ENCODE results near the gene SEMA3B. TPM values are rescaled to one million over a fixed set of nuclear protein-coding genes. Genes with fewer than 3 reads are reported as not detected.
"Not testable (repeated sequence)": the region's sequence is repeated elsewhere in the genome, so short reads cannot be mapped to it uniquely, and the experiment has no call there.

SEMA3B gene
- total RNA-seq, 2 donors from 2014 or later: 1.2 to 2.3 TPM

DNA sequence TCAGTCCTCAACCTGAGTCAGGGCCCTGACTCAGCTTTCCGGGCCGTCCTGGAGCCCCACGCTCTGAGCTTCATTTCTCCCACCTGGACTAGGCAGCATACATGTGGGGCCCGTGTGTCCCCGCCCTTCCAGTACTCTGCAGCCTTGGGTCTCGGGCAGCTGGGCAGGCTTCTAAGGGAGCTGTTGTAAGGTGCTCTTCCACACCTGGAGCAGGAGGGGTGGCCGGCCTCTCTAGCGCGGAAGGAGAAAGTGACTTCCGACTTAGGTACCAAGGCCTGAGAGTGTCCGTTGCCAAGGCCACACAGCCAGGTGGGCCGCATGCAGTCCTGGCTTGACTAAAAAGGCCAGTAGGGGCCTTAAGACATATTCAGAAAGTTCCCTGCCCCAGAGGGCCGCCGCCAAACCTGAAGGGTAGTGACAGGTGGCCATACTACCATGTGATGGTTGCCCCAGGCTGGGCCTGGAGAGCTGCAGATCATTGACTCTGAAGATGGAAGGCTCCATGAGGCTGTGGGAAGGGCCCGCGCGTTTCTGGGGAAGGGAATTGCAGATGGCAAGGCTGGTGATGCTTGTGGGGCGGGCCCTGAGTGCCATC, 9.4 kb upstream of the SEMA3B start:
- Mint-ChIP-seq H3K27me3 (no peaks in the 10 kb centered on the region), H3K4me3 (peak overlapping the region; percentile 68), H3K9me3 (no peaks in the 10 kb centered on the region), H3K36me3 (ENCODE audit: low read depth) (peaks cover 54% of the 10 kb centered on the region), H3K4me1 (no peaks in the 10 kb centered on the region), H3K27ac (peak overlapping the region; percentile 63)
- ATAC-seq (replicated peaks): peak; percentile 18

GRCh38 chr3:50260027-50260941, 8.7 kb upstream of the SEMA3B start:
- Mint-ChIP-seq H3K27me3 (no peaks in the 10 kb centered on the region), H3K4me3 (peak overlapping the region; percentile 68), H3K4me1 (no peaks in the 10 kb centered on the region), H3K36me3 (ENCODE audit: low read depth) (peaks cover 47% of the 10 kb centered on the region), H3K9me3 (no peaks in the 10 kb centered on the region), H3K27ac (peak overlapping the region; percentile 63)
- peak; percentile 96 for ATAC-seq (replicated peaks)

GRCh38 chr3:50260942-50261441, 8.0 kb upstream of the SEMA3B start:
- no peaks in the 10 kb centered on the region for H3K9me3 Mint-ChIP-seq
- peaks cover 40% of the 10 kb centered on the region for H3K36me3 Mint-ChIP-seq (ENCODE audit: low read depth)
- no peaks in the 10 kb centered on the region for H3K27me3 Mint-ChIP-seq
- no peak overlapping the region for H3K27ac Mint-ChIP-seq
- ATAC-seq (replicated peaks): no peak
- no peaks in the 10 kb centered on the region for H3K4me1 Mint-ChIP-seq
- H3K4me3 Mint-ChIP-seq: peak overlapping the region; percentile 68

DNA sequence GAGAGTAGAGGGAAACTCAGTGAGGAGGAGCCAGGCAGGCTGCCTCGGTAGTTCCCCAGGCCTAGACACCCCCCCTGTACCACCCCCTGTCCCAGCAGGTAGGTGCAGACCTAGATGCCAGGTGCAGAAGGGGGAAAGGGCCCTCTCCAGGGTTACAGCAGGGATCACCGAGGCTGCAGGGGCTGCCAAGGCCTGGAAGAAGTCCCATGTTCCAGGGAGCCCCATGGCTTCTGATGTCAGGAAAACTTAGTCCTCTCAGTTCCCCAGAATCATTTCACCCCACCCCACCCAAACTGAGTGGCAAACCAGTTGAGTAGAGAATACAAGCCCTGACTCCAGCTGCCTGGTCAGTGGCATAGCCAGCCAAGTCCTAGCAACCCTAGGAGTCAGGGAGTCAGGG, 7.4 kb upstream of the SEMA3B start:
- H3K4me1 Mint-ChIP-seq: no peaks in the 10 kb centered on the region
- no peaks in the 10 kb centered on the region for H3K27me3 Mint-ChIP-seq
- no peaks in the 10 kb centered on the region for H3K9me3 Mint-ChIP-seq
- no peak for ATAC-seq (replicated peaks)
- H3K36me3 Mint-ChIP-seq (ENCODE audit: low read depth): peaks cover 35% of the 10 kb centered on the region
- no peak overlapping the region for H3K4me3 Mint-ChIP-seq
- no peak overlapping the region for H3K27ac Mint-ChIP-seq

GRCh38 chr3:50262200-50262599, 6.7 kb upstream of the SEMA3B start:
- H3K4me3 Mint-ChIP-seq; H3K9me3 Mint-ChIP-seq; H3K4me1 Mint-ChIP-seq; ATAC-seq (replicated peaks); H3K27ac Mint-ChIP-seq; H3K27me3 Mint-ChIP-seq: not testable (repeated sequence)
- peaks cover 28% of the 10 kb centered on the region for H3K36me3 Mint-ChIP-seq (ENCODE audit: low read depth)

DNA sequence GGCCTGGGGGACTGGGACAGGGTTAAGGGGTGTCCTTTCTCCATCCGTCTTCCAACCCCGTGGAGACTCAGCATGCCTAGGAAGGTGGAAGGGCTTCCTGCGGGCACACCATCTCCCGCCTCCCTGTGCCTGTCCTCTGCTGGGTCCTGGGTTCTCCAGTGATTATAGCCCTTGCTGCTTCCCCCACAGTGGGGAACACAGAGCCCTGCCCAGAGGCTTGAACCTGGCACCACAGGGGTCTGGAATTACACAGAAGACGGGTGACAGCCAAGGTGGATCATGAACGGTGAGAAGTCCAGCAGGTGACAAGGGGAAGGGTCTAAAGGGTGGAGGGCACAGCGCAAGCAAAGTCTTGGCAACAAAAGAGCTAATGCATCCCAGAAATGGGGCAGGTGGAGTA, 6.2 kb upstream of the SEMA3B start:
- Mint-ChIP-seq H3K27me3 (no peaks in the 10 kb centered on the region), H3K9me3 (no peaks in the 10 kb centered on the region), H3K4me1 (no peaks in the 10 kb centered on the region), H3K27ac (no peak overlapping the region), H3K36me3 (ENCODE audit: low read depth) (peaks cover 22% of the 10 kb centered on the region), H3K4me3 (no peak overlapping the region)
- ATAC-seq (replicated peaks): no peak

DNA sequence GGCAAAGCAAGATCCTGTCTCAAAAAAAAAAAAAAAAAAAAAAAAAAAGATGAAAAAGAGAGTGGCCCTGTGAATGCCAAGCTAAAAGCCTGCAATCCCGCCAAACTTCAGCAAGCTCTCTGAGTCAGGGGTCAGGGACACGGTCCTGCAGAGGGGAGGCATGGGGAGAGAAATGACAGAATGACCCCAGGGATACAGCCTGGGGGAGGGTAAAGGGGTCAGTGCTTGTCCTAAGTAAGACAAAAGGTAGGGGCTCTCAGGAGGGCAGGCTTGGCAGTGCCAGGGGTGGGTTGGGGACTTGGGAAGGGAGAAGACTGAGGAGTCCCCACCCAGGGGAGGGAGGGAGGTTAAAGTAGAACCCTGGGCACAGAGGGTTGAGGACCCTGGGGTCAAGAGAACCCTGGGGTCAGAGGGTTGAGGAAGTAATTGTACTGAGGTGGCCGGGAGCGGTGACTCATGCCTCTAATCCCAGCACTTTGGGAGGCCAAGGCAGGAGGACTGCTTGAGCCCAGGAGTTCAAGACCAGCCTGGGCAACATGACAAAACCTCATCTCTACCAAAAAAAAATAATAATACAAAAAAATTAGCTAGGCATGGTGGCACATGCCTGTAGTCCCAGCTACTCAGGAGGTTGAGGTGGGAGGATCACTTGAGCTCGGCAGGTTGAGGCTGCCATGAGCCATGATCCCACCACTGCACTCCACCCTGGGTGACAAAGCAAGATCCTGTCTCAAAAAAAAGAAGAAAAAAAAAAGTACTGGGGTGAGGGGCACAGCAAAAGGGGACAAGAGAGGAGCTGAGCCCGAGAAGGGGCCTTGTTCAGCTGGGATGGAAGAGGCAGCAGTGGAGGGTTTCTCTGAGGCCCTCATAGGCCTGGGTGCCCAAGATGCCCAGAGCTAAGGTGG, 5.2 kb upstream of the SEMA3B start:
- no peak overlapping the region for H3K4me3 Mint-ChIP-seq
- no peaks in the 10 kb centered on the region for H3K4me1 Mint-ChIP-seq
- H3K9me3 Mint-ChIP-seq: no peaks in the 10 kb centered on the region
- no peak overlapping the region for H3K27ac Mint-ChIP-seq
- no peak for ATAC-seq (replicated peaks)
- peaks cover 12% of the 10 kb centered on the region for H3K36me3 Mint-ChIP-seq (ENCODE audit: low read depth)
- H3K27me3 Mint-ChIP-seq: no peaks in the 10 kb centered on the region

DNA sequence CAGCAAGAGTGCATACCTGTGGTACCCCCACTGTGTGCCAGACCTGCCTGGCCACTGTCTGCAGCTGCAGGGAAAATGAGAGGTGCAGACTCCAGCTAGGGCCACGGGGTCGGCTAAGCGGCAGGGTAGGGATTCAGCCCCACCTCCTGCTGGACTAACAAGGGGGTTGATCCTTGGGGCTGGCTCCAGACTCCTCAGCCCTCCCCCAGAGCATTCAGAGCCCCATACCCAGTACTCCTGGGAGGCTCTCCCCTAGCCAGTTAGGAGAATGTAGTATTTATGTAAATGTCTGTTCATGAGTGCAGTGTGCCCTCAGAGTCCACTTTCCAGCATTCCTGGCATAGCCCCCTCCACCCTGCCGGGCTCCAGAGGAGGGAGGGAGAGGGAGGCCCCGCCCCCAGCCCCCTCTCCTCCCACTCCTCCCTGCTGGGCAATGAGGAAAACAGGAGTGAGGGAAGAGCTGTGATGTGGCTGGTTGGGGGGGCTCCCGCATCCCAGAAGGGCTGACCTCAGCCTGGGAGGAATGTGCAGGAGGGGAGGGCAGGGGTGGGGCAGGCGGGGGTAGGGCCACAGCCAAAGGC, 4.5 kb upstream of the SEMA3B start:
- H3K4me3 Mint-ChIP-seq: no peak overlapping the region
- H3K27ac Mint-ChIP-seq: no peak overlapping the region
- H3K36me3 Mint-ChIP-seq (ENCODE audit: low read depth): peaks cover 5% of the 10 kb centered on the region
- no peaks in the 10 kb centered on the region for H3K9me3 Mint-ChIP-seq
- ATAC-seq (replicated peaks): no peak
- H3K4me1 Mint-ChIP-seq: no peaks in the 10 kb centered on the region
- H3K27me3 Mint-ChIP-seq: no peaks in the 10 kb centered on the region

- Mint-ChIP-seq H3K27me3 (no peaks in the 10 kb centered on the region), H3K4me3 (no peak overlapping the region), H3K4me1 (no peaks in the 10 kb centered on the region), H3K27ac (no peak overlapping the region), H3K9me3 (no peaks in the 10 kb centered on the region), H3K36me3 (ENCODE audit: low read depth) (no peaks in the 10 kb centered on the region)
- ATAC-seq (replicated peaks): no peak
Measured at GRCh38 chr3:50264964-50265485, 3.9 kb upstream of the SEMA3B start.

- H3K4me3 Mint-ChIP-seq: no peak overlapping the region
- no peak for ATAC-seq (replicated peaks)
- H3K36me3 Mint-ChIP-seq (ENCODE audit: low read depth): no peaks in the 10 kb centered on the region
- no peaks in the 10 kb centered on the region for H3K9me3 Mint-ChIP-seq
- H3K4me1 Mint-ChIP-seq: no peaks in the 10 kb centered on the region
- H3K27ac Mint-ChIP-seq: no peak overlapping the region
- H3K27me3 Mint-ChIP-seq: no peaks in the 10 kb centered on the region
Measured at GRCh38 chr3:50265571-50265970, 3.4 kb upstream of the SEMA3B start.

GRCh38 chr3:50266017-50266416, 2.9 kb upstream of the SEMA3B start:
- no peaks in the 10 kb centered on the region for H3K27me3 Mint-ChIP-seq
- no peaks in the 10 kb centered on the region for H3K4me1 Mint-ChIP-seq
- H3K9me3 Mint-ChIP-seq: no peaks in the 10 kb centered on the region
- H3K4me3 Mint-ChIP-seq: no peak overlapping the region
- no peak overlapping the region for H3K27ac Mint-ChIP-seq
- no peak for ATAC-seq (replicated peaks)
- no peaks in the 10 kb centered on the region for H3K36me3 Mint-ChIP-seq (ENCODE audit: low read depth)

GRCh38 chr3:50266836-50267235, 2.1 kb upstream of the SEMA3B start:
- Mint-ChIP-seq H3K4me3 (no peak overlapping the region), H3K4me1 (no peaks in the 10 kb centered on the region), H3K27ac (no peak overlapping the region), H3K9me3 (no peaks in the 10 kb centered on the region), H3K36me3 (ENCODE audit: low read depth) (no peaks in the 10 kb centered on the region), H3K27me3 (no peaks in the 10 kb centered on the region)
- ATAC-seq (replicated peaks): no peak

DNA sequence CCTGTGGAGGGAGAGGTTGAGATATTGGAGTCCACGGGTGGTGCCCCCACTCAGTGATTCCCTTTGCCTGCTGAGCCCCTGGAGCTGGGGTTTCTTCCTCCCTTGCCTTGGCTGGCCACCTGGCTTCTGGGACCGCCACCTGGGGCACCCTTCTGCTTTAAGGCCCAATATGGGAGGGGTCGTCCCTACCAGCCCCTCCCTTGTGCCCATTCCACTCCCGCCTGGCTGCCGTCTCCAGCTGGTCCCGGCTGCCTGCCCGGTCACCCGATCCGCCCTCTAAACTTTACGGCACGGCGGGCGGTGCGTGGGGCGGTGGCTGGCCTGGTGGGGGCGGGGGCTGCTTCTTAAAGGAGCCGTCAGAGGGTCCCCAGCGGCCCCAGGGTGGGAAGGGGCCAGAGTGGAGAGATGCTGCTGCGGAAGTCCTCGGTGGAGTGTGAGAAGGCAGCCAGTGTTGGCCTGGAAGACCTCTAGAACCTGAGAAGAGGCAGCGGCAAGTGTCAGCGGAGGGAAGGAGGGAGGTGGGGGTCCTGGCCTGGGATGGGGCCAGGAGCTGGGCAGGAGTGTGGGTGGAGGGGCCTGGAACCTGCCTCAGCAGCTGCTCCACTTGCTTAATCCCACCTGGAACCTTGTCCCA, 1.6 kb upstream of the SEMA3B start:
- no peaks in the 10 kb centered on the region for H3K4me1 Mint-ChIP-seq

More for the DNA sequence above, 1.6 kb upstream of the SEMA3B start:
- no peak for ATAC-seq (replicated peaks)
- H3K9me3 Mint-ChIP-seq: no peaks in the 10 kb centered on the region
- no peak overlapping the region for H3K27ac Mint-ChIP-seq
- H3K4me3 Mint-ChIP-seq: no peak overlapping the region
- H3K27me3 Mint-ChIP-seq: no peaks in the 10 kb centered on the region
- H3K36me3 Mint-ChIP-seq (ENCODE audit: low read depth): no peaks in the 10 kb centered on the region
